Astrocyte of the spinal cord (primary cell): ENCODE measurements around the gene SLC25A3.

Source experiments
- DNase-seq: peaks from one replicate; pipeline ENCODE4 v3.0.0; 2011; ENCODE audit warnings: low read depth, low spot score
- H3K4me3 ChIP-seq: 2 replicates; pipeline ENCODE4 v1.5.1; 2011; ENCODE audit warnings: low read depth, mild to moderate bottlenecking, low read length, moderate library complexity
- CTCF ChIP-seq: IDR thresholded peaks from 2 replicates; pipeline ENCODE4 v1.5.1; 2012; ENCODE audit warnings: low read depth, mild to moderate bottlenecking, low read length, inconsistent platforms
- in situ Hi-C: cut with HindIII; loops from 2 replicates; pipeline ENCODE4 v1.10.0; 2017; ENCODE audit warnings: low sequenced_read_pairs

Gene SLC25A3

GRCh38 chr12:98579347-98579746, 14.1 kb upstream of the SLC25A3 start:
- peak; percentile 14 for DNase-seq
- H3K4me3 ChIP-seq, result no peak overlapping the region
- no peak for TF ChIP-seq CTCF
- in situ Hi-C loops, result no loop called here

GRCh38 chr12:98579835-98580234, 13.7 kb upstream of the SLC25A3 start:
- no peak for DNase-seq
- in situ Hi-C loops, result no loop called here

GRCh38 chr12:98580695-98581094, 12.8 kb upstream of the SLC25A3 start:
- in situ Hi-C loops, result no loop called here

More at GRCh38 chr12:98579835-98580234, 13.7 kb upstream of the SLC25A3 start:
- no peak for TF ChIP-seq CTCF
- no peak overlapping the region for H3K4me3 ChIP-seq

GRCh38 chr12:98581101-98581500, 12.4 kb upstream of the SLC25A3 start:
- no peak for DNase-seq
- no peak overlapping the region for H3K4me3 ChIP-seq
- TF ChIP-seq CTCF, result no peak
- in situ Hi-C loops, result no loop called here

More at GRCh38 chr12:98580695-98581094, 12.8 kb upstream of the SLC25A3 start:
- TF ChIP-seq CTCF, result no peak
- DNase-seq, result no peak
- H3K4me3 ChIP-seq, result no peak overlapping the region

DNA sequence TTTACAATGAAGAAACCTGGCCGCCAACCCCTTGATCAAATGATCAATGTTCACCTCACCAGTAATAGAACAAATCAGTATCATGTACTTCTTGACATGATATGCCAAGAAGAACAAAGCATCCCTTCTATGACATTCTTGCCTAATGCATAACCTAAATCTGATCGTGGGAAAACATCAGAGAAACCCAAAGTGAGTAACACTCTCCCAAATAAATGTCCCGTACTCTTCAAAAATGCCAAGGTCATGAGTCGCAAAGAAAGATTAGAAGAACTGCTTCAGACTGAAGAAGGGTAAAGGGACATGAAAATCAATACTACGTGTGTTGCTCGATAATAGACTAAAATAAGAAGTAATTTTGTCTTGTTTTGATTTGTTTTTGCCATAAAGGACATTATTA, 11.4 kb upstream of the SLC25A3 start:
- no peak for DNase-seq
- no peak for TF ChIP-seq CTCF
- in situ Hi-C loops, result no loop called here
- H3K4me3 ChIP-seq, result no peak overlapping the region

- H3K4me3 ChIP-seq, result no peak overlapping the region
- TF ChIP-seq CTCF, result no peak
- in situ Hi-C loops, result no loop called here
- DNase-seq, result no peak
Observed at GRCh38 chr12:98587084-98587483, 6.4 kb upstream of the SLC25A3 start.

DNA sequence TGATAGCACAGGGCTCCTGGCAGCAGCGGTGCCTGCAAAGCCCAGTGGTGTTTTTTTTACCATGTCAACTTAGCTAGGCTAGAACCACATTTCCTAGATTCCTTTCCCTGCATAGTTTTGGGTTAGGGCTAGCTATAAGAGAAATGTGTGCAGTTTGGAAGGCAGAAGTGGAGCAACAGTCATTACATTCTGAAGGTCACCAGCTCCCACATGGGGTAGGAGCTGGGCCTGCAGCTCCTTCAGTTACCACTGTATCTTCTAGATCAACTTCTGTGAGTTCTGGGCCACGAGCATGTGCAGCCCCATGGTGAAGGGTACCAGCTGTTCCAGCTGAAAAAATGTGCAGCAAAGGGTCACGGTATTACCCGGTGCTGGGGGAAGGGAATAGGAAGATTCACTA, 2.3 kb upstream of the SLC25A3 start:
- no peak overlapping the region for H3K4me3 ChIP-seq
- no peak for TF ChIP-seq CTCF

More for the DNA sequence above, 2.3 kb upstream of the SLC25A3 start:
- in situ Hi-C loops, result no loop called here
- DNase-seq, result no peak
